Endothelial cell of umbilical vein (primary cell): Measurements from ENCODE around the gene GCDH. TPM values are rescaled to one million over a fixed set of nuclear protein-coding genes. Genes with fewer than 3 reads are reported as not detected.

ENCODE experiments used
- BruUV-seq: library from RNA; stranded (reverse); fragments of 400-500 nt; replicated peaks from 2 replicates; lab custom pipeline; 2021; lab: Mats Ljungman, UMichigan
- CTCF ChIA-PET: fragments of 300-600, 350-600 bp; sonication (Branson Sonifier 250); formaldehyde crosslinking; loops from one replicate; lab custom pipeline; 2021; ENCODE audit warnings: antibody characterized with exemption, inconsistent platforms; lab: Charles Lee
- POLR2A ChIA-PET: fragments of 300-600, 350-600 bp; sonication (Branson Sonifier 250); formaldehyde crosslinking; loops from one replicate; lab custom pipeline; 2021; ENCODE audit warnings: antibody characterized with exemption, inconsistent platforms; lab: Charles Lee
- DNase-seq: peaks from one replicate; pipeline ENCODE4 v3.0.0-alpha.2; 2011; ENCODE audit warnings: low read depth, low spot score
- FAIRE-seq: peaks from 2 replicates; lab custom pipeline; 2011; peaks lifted over from hg19 to GRCh38; lab: Jason Lieb, UNC
- H2AFZ ChIP-seq: 2 replicates; pipeline ENCODE4 v1.6.0; 2012; ENCODE audit warnings: low read depth, low read length, control low read depth, inconsistent platforms
- H3K27ac ChIP-seq: 2 replicates; pipeline ENCODE4 v1.5.1; 2011; ENCODE audit warnings: low read depth, mild to moderate bottlenecking, control low read depth, low read length, moderate library complexity; ENCODE audit not compliant: insufficient read depth
- H3K27me3 ChIP-seq, 2 experiments: 2 replicates each; pipeline versions ENCODE4 v1.6.0 to v1.6.1; 2011; ENCODE audit warnings: low read length in 2 of 2, mixed read lengths in 1 of 2; ENCODE audit not compliant: control insufficient read depth in 2 of 2, insufficient read depth in 2 of 2
- H3K36me3 ChIP-seq, 2 experiments: 2 replicates in 1 of 2; 3 replicates in 1 of 2; pipeline ENCODE4 v1.5.1; 2011; ENCODE audit warnings: low read length in 2 of 2, mild to moderate bottlenecking in 1 of 2, moderate library complexity in 1 of 2; ENCODE audit not compliant: control insufficient read depth in 2 of 2, insufficient read depth in 2 of 2; ENCODE audit errors: extremely low read depth in 1 of 2
- H3K4me1 ChIP-seq: 3 replicates; pipeline ENCODE4 v1.5.1; 2011; ENCODE audit warnings: mild to moderate bottlenecking, low read length; ENCODE audit not compliant: control insufficient read depth, insufficient read depth; ENCODE audit errors: extremely low read depth
- H3K4me2 ChIP-seq: 2 replicates; pipeline ENCODE4 v1.6.1; 2011; ENCODE audit warnings: low read length, control low read depth, mixed read lengths; ENCODE audit not compliant: insufficient read depth
- H3K4me3 ChIP-seq, 3 experiments: fragments of 200-600 bp in 1 of 3; sonication (generic), shearing (Covaris generic) in 1 of 3; replicated peaks in 1 of 3; 2 replicates each; pipeline ENCODE4 v1.5.1; 2011 to 2016; ENCODE audit warnings: control low read depth in 3 of 3, low read length in 3 of 3, mild to moderate bottlenecking in 2 of 3, inconsistent platforms in 1 of 3, low read depth in 1 of 3, moderate library complexity in 1 of 3; ENCODE audit not compliant: insufficient read depth in 1 of 3
- H3K79me2 ChIP-seq: 2 replicates; pipeline ENCODE4 v1.6.0; 2012; ENCODE audit warnings: low read length, inconsistent platforms; ENCODE audit not compliant: control insufficient read depth, insufficient read depth
- H3K9ac ChIP-seq: replicated peaks from 2 replicates; pipeline ENCODE3; 2011; ENCODE audit warnings: low read length, control low read depth; ENCODE audit not compliant: insufficient read depth; ENCODE audit errors: extremely low read depth
- H3K9me1 ChIP-seq: replicated peaks from 3 replicates; pipeline ENCODE4 v1.6.0; 2011; ENCODE audit warnings: mild to moderate bottlenecking, low read length; ENCODE audit not compliant: control insufficient read depth, insufficient read depth; ENCODE audit errors: extremely low read depth
- H3K9me3 ChIP-seq: replicated peaks from 2 replicates; pipeline ENCODE4 v1.5.1; 2012; ENCODE audit warnings: low read length, inconsistent platforms; ENCODE audit not compliant: control insufficient read depth, insufficient read depth
- H4K20me1 ChIP-seq: replicated peaks from 2 replicates; pipeline ENCODE3; 2011; ENCODE audit warnings: mild to moderate bottlenecking, low read length; ENCODE audit not compliant: control insufficient read depth, insufficient read depth; ENCODE audit errors: extremely low read depth
- CTCF ChIP-seq, 2 donors: IDR thresholded peaks; 1 replicate in 1 of 2; 2 replicates in 1 of 2; pipeline ENCODE4 v1.5.1; 2011; ENCODE audit warnings: low read length in 2 of 2, mild to moderate bottlenecking in 2 of 2, moderate library complexity in 2 of 2, control low read depth in 1 of 2, inconsistent platforms in 1 of 2, low read depth in 1 of 2; ENCODE audit not compliant: insufficient read depth in 1 of 2; ENCODE audit errors: extremely low read depth in 1 of 2
- EZH2 ChIP-seq: IDR thresholded peaks from 2 replicates; pipeline ENCODE4 v1.6.1; 2012; ENCODE audit warnings: borderline replicate concordance, low read depth, mild to moderate bottlenecking, moderate library complexity, low read length, inconsistent platforms; ENCODE audit not compliant: severe bottlenecking
- FOS ChIP-seq: IDR thresholded peaks from 2 replicates; pipeline ENCODE4 v1.6.1; 2011; ENCODE audit warnings: mild to moderate bottlenecking, low read length, moderate library complexity, borderline replicate concordance; ENCODE audit not compliant: insufficient read depth
- GATA2 ChIP-seq: IDR thresholded peaks from 2 replicates; pipeline ENCODE4 v1.7.0; 2011; ENCODE audit warnings: low read depth, mild to moderate bottlenecking, moderate library complexity, mixed read lengths, low read length; ENCODE audit not compliant: insufficient read length, insufficient read depth
- JUN ChIP-seq: IDR thresholded peaks from 2 replicates; pipeline ENCODE4 v1.6.1; 2011; ENCODE audit warnings: borderline replicate concordance, low read depth; ENCODE audit not compliant: insufficient read length, insufficient read depth
- POLR2A ChIP-seq: IDR thresholded peaks from 2 replicates; pipeline ENCODE4 v1.6.1; 2012; ENCODE audit warnings: low read depth, mild to moderate bottlenecking, control low read depth, low read length
- POLR2AphosphoS5 ChIP-seq: IDR thresholded peaks from 2 replicates; pipeline ENCODE4 v1.6.1; 2012; ENCODE audit warnings: low read depth, mild to moderate bottlenecking, control low read depth, low read length, moderate library complexity; ENCODE audit not compliant: insufficient read depth
- dilution Hi-C: fragments of 300-500 bp; cut with MboI; formaldehyde crosslinking; loops from one replicate; pipeline ENCODE4 v1.15.0; 2019; ENCODE audit warnings: low sequenced_read_pairs; ENCODE audit not compliant: extremely low pct_ligation_motif_present
- intact Hi-C: fragments of 100-400 bp; cut with micrococcal nuclease; formaldehyde crosslinking; loops from one replicate; pipeline ENCODE4 v1.10.0; 2022
- polyA plus RNA-seq, 4 experiments: library from polyadenylated mRNA; depleted of rRNA in 3 of 4; stranded (reverse) in 3 of 4; unstranded in 1 of 4; fragments of >200 nt; gene quantifications; 2 replicates each; pipeline versions ENCODE4 v1.2.1 to v1.2.3, GENCODE V29; 2011 to 2012; ENCODE audit warnings: missing spikeins in 1 of 4
- total RNA-seq: library from RNA; stranded (reverse); gene quantifications from 2 replicates; pipeline ENCODE4 v1.2.3, GENCODE V29; 2021
- TF ChIP-seq, protein P1 (sequence below): IDR thresholded peaks from 2 replicates; pipeline ENCODE4 v1.6.1; 2011; ENCODE audit not compliant: insufficient read depth, insufficient read length

Gene GCDH
- total and polyA plus RNA-seq, 2 donors (not counting 3 experiments of a cell fraction or from before 2014, with no cell fraction given): 27.3 to 35.8 TPM

GRCh38 chr19:12843328-12843727 lies 47.6 kb upstream of the GCDH start:
- Histone ChIP-seq H3K9me1 (no peaks in the 10 kb centered on the region), H2AFZ (no peak overlapping the region), H3K36me3 (no peaks in the 10 kb centered on the region), H3K4me2 (no peak overlapping the region), H4K20me1 (no peaks in the 10 kb centered on the region), H3K79me2 (no peaks in the 10 kb centered on the region), H3K9me3 (no peaks in the 10 kb centered on the region), H3K4me3 (no peak overlapping the region), H3K27ac (no peak overlapping the region), H3K4me1 (peaks cover 2% of the 10 kb centered on the region), H3K9ac (no peak overlapping the region), H3K27me3 (peaks cover 17 to 22% of the 10 kb centered on the region in 2 experiments)
- CTCF ChIA-PET: interaction anchor here (1.7 kb wide), 1 partner anchor 9 kb away, joined by 5 read pairs; the partner anchor contains the start of gene RTBDN
- BruUV-seq: no TSS peak
- dilution Hi-C loops: no loop called here
- DNase-seq: no peak
- POLR2A ChIA-PET: no interaction called here
- no peak for FAIRE-seq
- intact Hi-C loops: no loop called here
- TF ChIP-seq, protein P1, sequence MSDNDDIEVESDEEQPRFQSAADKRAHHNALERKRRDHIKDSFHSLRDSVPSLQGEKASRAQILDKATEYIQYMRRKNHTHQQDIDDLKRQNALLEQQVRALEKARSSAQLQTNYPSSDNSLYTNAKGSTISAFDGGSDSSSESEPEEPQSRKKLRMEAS: no peak
- TF ChIP-seq EZH2: no peak
- TF ChIP-seq POLR2A: no peak
- no peak for TF ChIP-seq FOS
- no peak for TF ChIP-seq POLR2AphosphoS5
- no peak for TF ChIP-seq JUN
- TF ChIP-seq CTCF (IDR thresholded peaks at IDR 0.05; ENCODE audit: extremely low read depth in 1 of 2, insufficient read depth in 1 of 2, low read depth in 1 of 2, low read length in 2 of 2): no peak
- no peak for TF ChIP-seq GATA2
